ENCODE measurements around the gene RIN3.

- TF ChIP-seq HDGF (IDR thresholded peaks at IDR 0.05; ENCODE audit: borderline replicate concordance): no peak
- TF ChIP-seq BHLHE40 (IDR thresholded peaks at IDR 0.05; ENCODE audit: borderline replicate concordance): no peak
- no peak for TF ChIP-seq SP1 (IDR thresholded peaks at IDR 0.05)
- TF ChIP-seq ARNT (IDR thresholded peaks at IDR 0.05): no peak
- TF ChIP-seq ELF4 (IDR thresholded peaks at IDR 0.05): no peak
- TF ChIP-seq FOXM1 (IDR thresholded peaks at IDR 0.05; ENCODE audit: borderline replicate concordance): no peak
- TF ChIP-seq SUZ12 (IDR thresholded peaks at IDR 0.05): no peak
- TF ChIP-seq FOXA1 (IDR thresholded peaks at IDR 0.05): no peak
- TF ChIP-seq L3MBTL2 (conservative IDR thresholded peaks at IDR 0.05): no peak
- TF ChIP-seq TARDBP (IDR thresholded peaks at IDR 0.05): no peak
- no peak for TF ChIP-seq PKNOX1 (IDR thresholded peaks at IDR 0.05)
- no peak for TF ChIP-seq NFRKB (IDR thresholded peaks at IDR 0.05)
- no peak for TF ChIP-seq FOXK2 (IDR thresholded peaks at IDR 0.05)
These were observed 46.7 kb downstream of the RIN3 start for GRCh38 chr14:92560106-92560865.
